NCI-H146 treated with DMSO at 0.1 percent for 48 hours (cell line): Measurements from ENCODE around the gene RAD50.

Experiments used
- DNase-seq: peaks from one replicate; lab custom pipeline; 2025; ENCODE audit not compliant: unreplicated experiment; lab: John Stamatoyannopoulos, UW

RAD50 gene

GRCh38 chr5:132659598-132660493, 103.1 kb downstream of the RAD50 start:
- DNase-seq, result no peak

- no peak for DNase-seq
Measured at GRCh38 chr5:132661231-132662003, 104.6 kb downstream of the RAD50 start.

- no peak for DNase-seq
Measured at GRCh38 chr5:132662004-132662401, 105.2 kb downstream of the RAD50 start.

GRCh38 chr5:132662925-132663770, 106.4 kb downstream of the RAD50 start:
- no peak for DNase-seq

- DNase-seq, result no peak
Measured at GRCh38 chr5:132663771-132664695, 107.3 kb downstream of the RAD50 start.

GRCh38 chr5:132664696-132665209, 108.0 kb downstream of the RAD50 start:
- DNase-seq, result no peak

- DNase-seq, result no peak
Measured at GRCh38 chr5:132665574-132666080, 108.8 kb downstream of the RAD50 start.

GRCh38 chr5:132666310-132667123, 109.7 kb downstream of the RAD50 start:
- no peak for DNase-seq

GRCh38 chr5:132667309-132667708, 110.5 kb downstream of the RAD50 start:
- DNase-seq, result no peak

- no peak for DNase-seq
Measured at GRCh38 chr5:132667761-132668705, 111.3 kb downstream of the RAD50 start.

GRCh38 chr5:132668706-132669454, 112.1 kb downstream of the RAD50 start:
- no peak for DNase-seq

- DNase-seq, result no peak
Measured at GRCh38 chr5:132669455-132669820, 112.7 kb downstream of the RAD50 start.

- no peak for DNase-seq
Measured at GRCh38 chr5:132669966-132670882, 113.4 kb downstream of the RAD50 start.

GRCh38 chr5:132671000-132671399, 114.2 kb downstream of the RAD50 start:
- no peak for DNase-seq

- no peak for DNase-seq
Measured at GRCh38 chr5:132673488-132673887, 116.7 kb downstream of the RAD50 start.
